Ishikawa (cell line): ENCODE measurements around the gene OGDHL.

Source experiments
- CEBPB ChIP-seq: IDR thresholded peaks from 2 replicates; pipeline ENCODE4 v1.6.1; 2012
- CREB1 ChIP-seq: IDR thresholded peaks from 2 replicates; pipeline ENCODE4 v1.6.1; 2012; ENCODE audit warnings: low read depth
- EGR1 ChIP-seq: IDR thresholded peaks from 2 replicates; pipeline ENCODE4 v1.6.1; 2012
- EP300 ChIP-seq: IDR thresholded peaks from 2 replicates; pipeline ENCODE4 v1.6.1; 2012; ENCODE audit warnings: borderline replicate concordance
- FOXM1 ChIP-seq: IDR thresholded peaks from 2 replicates; pipeline ENCODE4 v1.6.1; 2012; ENCODE audit warnings: low read depth, borderline replicate concordance
- NFIC ChIP-seq: IDR thresholded peaks from 2 replicates; pipeline ENCODE4 v1.6.1; 2012
- RAD21 ChIP-seq: IDR thresholded peaks from 2 replicates; pipeline ENCODE4 v1.6.1; 2012; ENCODE audit warnings: low read depth
- TAF1 ChIP-seq: IDR thresholded peaks from 2 replicates; pipeline ENCODE4 v1.6.1; 2012; ENCODE audit warnings: low read depth, mild to moderate bottlenecking
- TCF12 ChIP-seq: IDR thresholded peaks from 2 replicates; pipeline ENCODE4 v1.6.1; 2012; ENCODE audit warnings: low read depth
- TEAD4 ChIP-seq: IDR thresholded peaks from 2 replicates; pipeline ENCODE4 v1.6.1; 2012
- YY1 ChIP-seq: IDR thresholded peaks from 2 replicates; pipeline ENCODE4 v1.6.1; 2012; ENCODE audit warnings: low read depth
- ZBTB7A ChIP-seq: IDR thresholded peaks from 2 replicates; pipeline ENCODE4 v1.6.1; 2012; ENCODE audit warnings: low read depth
- TF ChIP-seq, protein P1 (sequence below): IDR thresholded peaks from 2 replicates; pipeline ENCODE4 v1.6.1; 2012
- TF ChIP-seq, protein P2 (sequence below): IDR thresholded peaks from 2 replicates; pipeline ENCODE4 v1.6.1; 2012; ENCODE audit warnings: low read depth, mild to moderate bottlenecking
- TF ChIP-seq, protein P3 (sequence below): IDR thresholded peaks from 2 replicates; pipeline ENCODE4 v1.6.1; 2012

The OGDHL gene

DNA sequence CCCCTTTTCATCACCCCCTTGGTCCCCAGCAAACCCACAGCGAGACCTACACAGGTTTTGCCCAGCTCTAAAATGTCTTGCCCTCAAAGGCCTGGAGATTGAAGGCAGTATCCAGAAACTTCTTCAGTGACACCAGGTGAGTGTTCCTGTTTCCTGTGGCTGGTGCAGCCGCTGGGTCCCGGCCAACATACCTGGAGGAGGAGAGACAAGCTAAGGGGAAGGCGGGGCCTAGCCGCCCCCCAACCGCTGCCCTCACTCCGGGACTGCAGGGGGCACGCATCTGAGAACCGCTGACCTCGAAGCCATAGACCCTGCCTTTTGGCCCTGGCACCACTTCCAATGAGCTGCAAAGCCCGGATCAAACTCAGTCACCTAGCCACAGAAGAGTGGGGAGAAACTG lies 27.0 kb downstream of the OGDHL start:
- no peak for TF ChIP-seq TEAD4
- no peak for TF ChIP-seq RAD21
- no peak for TF ChIP-seq TCF12
- TF ChIP-seq YY1 = no peak
- no peak for TF ChIP-seq NFIC
- TF ChIP-seq EGR1 = no peak
- no peak for TF ChIP-seq EP300
- TF ChIP-seq CEBPB = no peak
- TF ChIP-seq FOXM1 = no peak
- TF ChIP-seq TAF1 = no peak
- TF ChIP-seq, protein P1, sequence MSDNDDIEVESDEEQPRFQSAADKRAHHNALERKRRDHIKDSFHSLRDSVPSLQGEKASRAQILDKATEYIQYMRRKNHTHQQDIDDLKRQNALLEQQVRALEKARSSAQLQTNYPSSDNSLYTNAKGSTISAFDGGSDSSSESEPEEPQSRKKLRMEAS = no peak

DNA sequence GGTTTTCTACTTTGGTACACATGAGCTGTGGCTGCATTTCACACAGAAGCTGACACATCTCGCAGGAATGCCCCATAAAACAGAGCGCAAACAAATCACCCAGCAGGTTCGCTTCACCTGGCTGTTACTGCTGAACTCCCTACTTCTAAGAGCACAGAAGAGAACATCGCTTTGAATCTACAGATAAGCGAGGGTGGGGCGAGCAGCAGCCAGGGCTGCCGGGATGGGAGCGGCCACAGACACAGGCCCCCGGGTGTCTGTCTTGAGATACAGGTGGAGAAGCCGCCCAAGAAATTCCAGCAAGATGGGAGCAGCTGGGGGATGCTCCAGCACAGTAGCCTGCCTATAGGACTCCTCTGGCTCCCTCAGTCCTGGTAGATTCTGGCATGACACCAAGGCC lies 27.4 kb downstream of the OGDHL start:
- TF ChIP-seq ZBTB7A = no peak
- TF ChIP-seq, protein P2, sequence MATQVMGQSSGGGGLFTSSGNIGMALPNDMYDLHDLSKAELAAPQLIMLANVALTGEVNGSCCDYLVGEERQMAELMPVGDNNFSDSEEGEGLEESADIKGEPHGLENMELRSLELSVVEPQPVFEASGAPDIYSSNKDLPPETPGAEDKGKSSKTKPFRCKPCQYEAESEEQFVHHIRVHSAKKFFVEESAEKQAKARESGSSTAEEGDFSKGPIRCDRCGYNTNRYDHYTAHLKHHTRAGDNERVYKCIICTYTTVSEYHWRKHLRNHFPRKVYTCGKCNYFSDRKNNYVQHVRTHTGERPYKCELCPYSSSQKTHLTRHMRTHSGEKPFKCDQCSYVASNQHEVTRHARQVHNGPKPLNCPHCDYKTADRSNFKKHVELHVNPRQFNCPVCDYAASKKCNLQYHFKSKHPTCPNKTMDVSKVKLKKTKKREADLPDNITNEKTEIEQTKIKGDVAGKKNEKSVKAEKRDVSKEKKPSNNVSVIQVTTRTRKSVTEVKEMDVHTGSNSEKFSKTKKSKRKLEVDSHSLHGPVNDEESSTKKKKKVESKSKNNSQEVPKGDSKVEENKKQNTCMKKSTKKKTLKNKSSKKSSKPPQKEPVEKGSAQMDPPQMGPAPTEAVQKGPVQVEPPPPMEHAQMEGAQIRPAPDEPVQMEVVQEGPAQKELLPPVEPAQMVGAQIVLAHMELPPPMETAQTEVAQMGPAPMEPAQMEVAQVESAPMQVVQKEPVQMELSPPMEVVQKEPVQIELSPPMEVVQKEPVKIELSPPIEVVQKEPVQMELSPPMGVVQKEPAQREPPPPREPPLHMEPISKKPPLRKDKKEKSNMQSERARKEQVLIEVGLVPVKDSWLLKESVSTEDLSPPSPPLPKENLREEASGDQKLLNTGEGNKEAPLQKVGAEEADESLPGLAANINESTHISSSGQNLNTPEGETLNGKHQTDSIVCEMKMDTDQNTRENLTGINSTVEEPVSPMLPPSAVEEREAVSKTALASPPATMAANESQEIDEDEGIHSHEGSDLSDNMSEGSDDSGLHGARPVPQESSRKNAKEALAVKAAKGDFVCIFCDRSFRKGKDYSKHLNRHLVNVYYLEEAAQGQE = no peak
- TF ChIP-seq YY1 = no peak
- TF ChIP-seq RAD21 = no peak
- TF ChIP-seq CREB1 = no peak
- no peak for TF ChIP-seq TCF12
- TF ChIP-seq, protein P3, sequence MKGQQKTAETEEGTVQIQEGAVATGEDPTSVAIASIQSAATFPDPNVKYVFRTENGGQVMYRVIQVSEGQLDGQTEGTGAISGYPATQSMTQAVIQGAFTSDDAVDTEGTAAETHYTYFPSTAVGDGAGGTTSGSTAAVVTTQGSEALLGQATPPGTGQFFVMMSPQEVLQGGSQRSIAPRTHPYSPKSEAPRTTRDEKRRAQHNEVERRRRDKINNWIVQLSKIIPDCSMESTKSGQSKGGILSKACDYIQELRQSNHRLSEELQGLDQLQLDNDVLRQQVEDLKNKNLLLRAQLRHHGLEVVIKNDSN = no peak
- TF ChIP-seq, protein P1 = no peak

DNA sequence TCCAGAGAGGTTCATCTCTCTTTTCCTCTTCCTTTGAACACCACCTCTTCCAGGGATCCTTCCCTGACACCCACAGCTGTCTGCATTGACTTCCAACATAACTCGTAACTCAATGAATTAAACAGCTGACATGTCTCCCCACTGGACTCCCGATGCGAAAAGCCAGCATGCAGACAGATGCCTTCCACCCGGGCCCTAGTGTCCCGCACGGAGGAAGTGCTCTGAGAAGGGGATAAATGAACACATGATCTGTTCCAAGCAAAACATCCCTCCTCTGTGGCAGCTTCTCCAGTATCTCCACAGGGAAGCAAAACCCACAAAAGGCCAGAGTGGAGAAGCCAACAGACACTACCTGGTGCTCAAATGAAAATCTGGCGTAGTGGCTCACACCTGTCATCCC lies 28.3 kb downstream of the OGDHL start:
- TF ChIP-seq RAD21 = no peak
- no peak for TF ChIP-seq EGR1
- no peak for TF ChIP-seq CREB1
- TF ChIP-seq, protein P3 = no peak
- TF ChIP-seq TCF12 = no peak
- TF ChIP-seq FOXM1 = no peak
- no peak for TF ChIP-seq EP300
- TF ChIP-seq TEAD4 = no peak
- no peak for TF ChIP-seq TAF1
- no peak for TF ChIP-seq NFIC
- TF ChIP-seq YY1 = no peak
- TF ChIP-seq, protein P1 = no peak
- TF ChIP-seq CEBPB = no peak
- TF ChIP-seq, protein P2 = no peak

DNA sequence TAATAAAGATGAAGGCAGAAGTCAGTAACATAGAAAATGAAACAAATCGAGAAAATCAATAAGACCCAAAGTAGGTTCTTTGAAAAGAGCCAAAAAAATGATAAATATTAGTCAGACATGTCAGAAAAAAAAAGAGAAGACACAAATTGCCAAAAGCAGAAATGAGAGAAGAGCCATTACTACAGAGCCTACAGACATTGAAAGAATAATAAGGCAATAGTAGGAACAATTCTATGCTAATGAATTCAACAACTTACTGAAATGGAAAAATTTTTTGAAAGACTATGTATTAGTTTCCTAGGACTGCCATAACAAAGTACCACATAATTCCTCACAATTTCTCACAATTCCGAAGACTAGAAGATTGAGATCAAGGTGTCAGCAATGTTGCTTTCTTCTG lies 35.5 kb downstream of the OGDHL start:
- TF ChIP-seq TAF1 (no peak), YY1 (no peak)

DNA sequence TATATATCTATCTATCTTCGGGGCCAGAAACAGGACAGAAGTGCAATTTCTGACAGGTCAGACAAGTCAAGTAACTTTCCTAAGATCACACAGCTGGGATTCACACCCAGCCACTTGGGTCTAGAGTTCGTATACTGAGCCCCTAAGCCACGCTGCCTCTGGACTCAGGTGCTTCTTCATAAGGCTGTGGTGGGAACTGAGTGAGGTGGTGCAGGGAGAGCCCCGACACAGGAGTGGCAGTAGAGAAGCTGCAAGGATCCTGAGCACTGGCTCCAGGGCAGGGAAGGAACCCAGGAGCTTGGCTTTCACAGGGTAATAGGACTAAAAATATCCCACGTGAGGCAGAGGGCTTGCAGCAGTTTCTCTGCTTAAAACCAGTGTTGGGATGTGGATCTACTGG lies 48.9 kb downstream of the OGDHL start:
- no peak for TF ChIP-seq EP300
- TF ChIP-seq, protein P3 = no peak
- no peak for TF ChIP-seq EGR1
- TF ChIP-seq, protein P2 = no peak
- TF ChIP-seq YY1 = no peak
- no peak for TF ChIP-seq TAF1
- TF ChIP-seq CREB1 = no peak
- TF ChIP-seq NFIC = no peak
- no peak for TF ChIP-seq RAD21
- TF ChIP-seq CEBPB = no peak
- TF ChIP-seq TEAD4 = no peak
- TF ChIP-seq, protein P1 = no peak
- no peak for TF ChIP-seq FOXM1
- no peak for TF ChIP-seq TCF12
- no peak for TF ChIP-seq ZBTB7A
